Hepatocyte (in vitro differentiated cells): Measurements from ENCODE around the gene HCST.

Experiments
- EZH2 ChIP-seq: fragments of 200-600 bp; sonication (generic); IDR thresholded peaks from 2 replicates; pipeline ENCODE4 v1.6.1; 2016; ENCODE audit warnings: antibody characterized with exemption, mild to moderate bottlenecking, borderline replicate concordance
- EZH2phosphoT487 ChIP-seq: fragments of 200-600 bp; sonication (generic); IDR thresholded peaks from one replicate; pipeline ENCODE4 v1.6.1; 2018; ENCODE audit warnings: antibody characterized with exemption, mild to moderate bottlenecking, low read depth, moderate library complexity; ENCODE audit not compliant: unreplicated experiment, severe bottlenecking
- TF ChIP-seq, protein P1 (sequence below): fragments of 200-600 bp; sonication (generic); IDR thresholded peaks from 2 replicates; pipeline ENCODE4 v1.5.1; 2016; ENCODE audit warnings: antibody characterized with exemption, mild to moderate bottlenecking; ENCODE audit not compliant: poor library complexity

DNA sequence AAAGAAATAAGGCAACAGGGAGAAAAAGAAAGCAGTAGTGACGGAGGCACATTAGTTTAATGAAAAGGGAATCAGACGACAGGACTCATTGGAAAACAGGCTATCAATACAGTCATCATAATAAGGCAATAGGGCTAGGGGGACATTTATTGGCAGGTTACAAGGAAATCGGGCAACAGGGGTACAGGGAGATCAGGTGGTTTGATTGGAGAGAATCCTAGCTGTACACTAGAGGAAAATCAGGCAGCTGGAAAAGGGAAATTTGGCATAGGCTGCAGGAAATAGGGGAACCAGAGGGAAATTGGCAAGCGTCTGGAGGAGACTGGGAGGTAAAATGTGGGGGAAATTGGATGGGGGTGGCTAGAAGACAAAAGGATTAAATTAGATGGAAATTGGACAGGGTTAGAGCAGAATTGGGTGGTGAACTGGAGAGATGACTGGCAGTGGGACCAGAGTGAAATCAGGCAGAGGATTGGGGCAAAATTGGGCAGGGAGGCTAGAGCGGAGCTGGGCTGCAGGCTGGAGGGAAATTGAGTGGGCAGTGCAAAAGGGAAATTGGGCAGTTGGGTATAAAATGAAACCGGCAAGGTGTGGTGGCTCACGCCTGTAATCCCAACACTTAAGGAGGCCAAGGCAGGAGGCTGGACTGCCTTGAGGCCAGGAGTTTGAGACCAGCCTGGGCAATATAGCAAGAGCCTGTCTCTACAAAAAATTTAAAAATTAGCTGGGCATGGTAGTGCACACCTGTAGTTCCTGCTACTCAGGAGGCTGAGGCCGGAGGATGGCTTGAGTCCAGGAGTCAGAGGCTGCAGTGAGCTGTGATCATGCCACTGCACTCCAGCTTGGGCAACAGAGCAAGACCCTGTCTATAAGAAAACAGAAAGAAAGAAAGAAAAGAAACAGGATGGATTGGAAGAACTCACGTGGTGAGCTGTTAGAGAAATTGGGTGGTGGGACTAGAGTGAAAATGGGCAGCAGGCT lies 41.3 kb downstream of the HCST start:
- TF ChIP-seq, protein P1, sequence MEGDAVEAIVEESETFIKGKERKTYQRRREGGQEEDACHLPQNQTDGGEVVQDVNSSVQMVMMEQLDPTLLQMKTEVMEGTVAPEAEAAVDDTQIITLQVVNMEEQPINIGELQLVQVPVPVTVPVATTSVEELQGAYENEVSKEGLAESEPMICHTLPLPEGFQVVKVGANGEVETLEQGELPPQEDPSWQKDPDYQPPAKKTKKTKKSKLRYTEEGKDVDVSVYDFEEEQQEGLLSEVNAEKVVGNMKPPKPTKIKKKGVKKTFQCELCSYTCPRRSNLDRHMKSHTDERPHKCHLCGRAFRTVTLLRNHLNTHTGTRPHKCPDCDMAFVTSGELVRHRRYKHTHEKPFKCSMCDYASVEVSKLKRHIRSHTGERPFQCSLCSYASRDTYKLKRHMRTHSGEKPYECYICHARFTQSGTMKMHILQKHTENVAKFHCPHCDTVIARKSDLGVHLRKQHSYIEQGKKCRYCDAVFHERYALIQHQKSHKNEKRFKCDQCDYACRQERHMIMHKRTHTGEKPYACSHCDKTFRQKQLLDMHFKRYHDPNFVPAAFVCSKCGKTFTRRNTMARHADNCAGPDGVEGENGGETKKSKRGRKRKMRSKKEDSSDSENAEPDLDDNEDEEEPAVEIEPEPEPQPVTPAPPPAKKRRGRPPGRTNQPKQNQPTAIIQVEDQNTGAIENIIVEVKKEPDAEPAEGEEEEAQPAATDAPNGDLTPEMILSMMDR = no peak
- no peak for TF ChIP-seq EZH2
- TF ChIP-seq EZH2phosphoT487 = no peak
